B cell (primary cell): Measurements from ENCODE around the gene HEBP2.

Experiments
- CTCF ChIP-seq: fragments of 200-600 bp; IDR thresholded peaks from one replicate; pipeline ENCODE4 v1.8.0; 2022; ENCODE audit warnings: antibody characterized with exemption, mild to moderate bottlenecking
- EZH2 ChIP-seq: IDR thresholded peaks from 2 replicates; pipeline ENCODE4 v1.6.1; 2012; ENCODE audit warnings: borderline replicate concordance, low read depth, mild to moderate bottlenecking, moderate library complexity, low read length; ENCODE audit not compliant: insufficient read depth, poor library complexity, severe bottlenecking

DNA sequence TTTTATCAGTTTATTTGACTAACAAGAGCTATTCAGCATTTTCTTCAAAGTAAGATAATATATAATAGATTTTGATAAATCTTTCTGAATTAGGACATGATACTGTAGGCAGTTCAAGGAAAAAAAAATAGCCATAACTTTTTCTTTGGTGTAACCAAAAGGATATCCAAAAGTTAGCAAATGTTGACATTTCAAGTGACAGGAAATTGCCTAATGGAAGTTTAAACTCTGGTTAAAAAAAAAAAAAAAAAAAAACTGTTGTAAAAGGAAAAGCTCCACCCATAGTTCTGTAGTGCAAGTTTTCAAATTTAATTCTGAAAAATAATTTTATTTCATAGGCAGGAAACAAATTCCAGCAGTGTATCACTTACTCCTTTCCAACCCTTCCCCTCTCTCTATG is 18.8 kb downstream of the HEBP2 start:
- TF ChIP-seq CTCF = no peak
- no peak for TF ChIP-seq EZH2
